Stimulated activated CD8-positive, alpha-beta memory T cell treated with anti-CD3 and anti-CD28 coated beads, Interleukin-2, amount 100 ng/mL, for 48 hours (primary cell): ENCODE measurements around the gene USP14.

ENCODE experiments used
- DNase-seq, 2 donors: peaks; one replicate each; pipeline ENCODE4 v3.0.0-alpha.2; 2020; ENCODE audit warnings: low read depth in 2 of 2

The USP14 gene

DNA sequence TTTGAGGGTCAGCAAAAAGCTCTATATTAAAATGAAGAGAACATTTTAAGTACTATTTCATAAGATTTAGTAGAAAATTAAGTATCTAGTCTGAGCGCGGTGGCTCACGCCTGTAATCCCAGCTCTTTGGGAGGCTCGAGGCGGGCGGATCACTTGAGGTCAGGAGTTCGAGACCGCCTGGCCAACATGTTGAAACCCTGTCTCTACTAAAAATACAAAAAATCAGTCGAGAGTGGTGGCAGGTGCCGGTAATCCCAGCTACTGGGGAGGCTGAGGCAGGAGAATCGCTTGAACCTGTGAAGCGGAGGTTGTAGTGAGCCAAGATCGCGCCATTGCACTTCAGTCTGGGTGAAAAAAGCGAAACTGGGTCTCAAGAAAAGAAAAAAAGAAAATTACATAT lies 1.6 kb downstream of the USP14 start:
- no peak for DNase-seq

DNA sequence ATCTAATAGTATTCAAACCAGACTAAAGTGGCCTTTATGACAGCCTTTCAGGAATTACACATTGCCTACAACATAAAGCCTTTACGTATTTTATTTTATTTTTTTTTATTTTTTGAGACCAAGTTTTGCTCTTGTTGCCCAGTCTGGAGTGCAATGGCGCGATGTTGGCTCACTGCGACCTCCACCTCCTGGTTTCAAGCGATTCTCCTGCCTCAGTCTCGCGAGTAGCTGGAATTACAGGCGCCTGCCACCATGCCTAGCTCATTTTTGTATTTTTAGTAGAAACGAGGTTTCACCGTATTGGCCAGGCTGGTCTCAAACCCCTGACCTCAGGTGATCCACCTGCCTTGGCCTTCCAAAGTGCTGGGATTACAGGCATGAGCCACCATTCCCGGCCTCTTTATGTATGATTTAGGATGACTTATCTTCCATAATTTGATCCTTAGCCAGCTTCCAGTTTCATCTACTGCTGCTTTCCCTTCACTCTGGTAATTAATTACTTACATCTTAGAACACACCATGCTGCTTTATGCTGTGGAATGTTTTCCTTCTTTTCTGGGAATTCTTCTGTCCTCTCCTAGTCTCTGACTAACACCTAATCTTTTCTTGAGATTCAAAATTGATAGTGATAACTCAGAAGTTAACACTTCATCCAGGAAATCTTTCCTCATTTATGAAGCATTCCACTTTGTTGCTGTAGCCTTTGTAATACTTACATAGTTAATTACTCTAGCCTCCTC lies 2.6 kb downstream of the USP14 start:
- no peak for DNase-seq

DNA sequence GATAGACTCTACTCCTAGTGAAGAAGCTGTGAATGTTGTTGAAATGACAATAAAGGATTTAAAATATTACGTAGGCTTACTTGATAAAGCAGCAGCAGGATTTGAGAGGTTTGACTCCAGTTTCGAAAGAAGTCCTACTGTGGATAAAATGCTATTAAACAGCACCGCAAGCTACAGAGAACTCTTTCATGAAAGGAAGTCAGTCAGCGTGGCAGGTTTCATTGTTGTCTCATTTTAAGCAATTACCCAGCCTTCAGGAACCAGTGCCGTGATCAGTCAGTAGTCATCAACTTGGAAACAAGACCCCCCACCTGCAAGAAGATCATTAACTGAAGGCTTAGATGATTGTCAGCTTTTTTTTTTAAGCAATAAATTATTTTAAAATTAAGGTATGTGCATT lies 14.0 kb downstream of the USP14 start:
- no peak for DNase-seq

DNA sequence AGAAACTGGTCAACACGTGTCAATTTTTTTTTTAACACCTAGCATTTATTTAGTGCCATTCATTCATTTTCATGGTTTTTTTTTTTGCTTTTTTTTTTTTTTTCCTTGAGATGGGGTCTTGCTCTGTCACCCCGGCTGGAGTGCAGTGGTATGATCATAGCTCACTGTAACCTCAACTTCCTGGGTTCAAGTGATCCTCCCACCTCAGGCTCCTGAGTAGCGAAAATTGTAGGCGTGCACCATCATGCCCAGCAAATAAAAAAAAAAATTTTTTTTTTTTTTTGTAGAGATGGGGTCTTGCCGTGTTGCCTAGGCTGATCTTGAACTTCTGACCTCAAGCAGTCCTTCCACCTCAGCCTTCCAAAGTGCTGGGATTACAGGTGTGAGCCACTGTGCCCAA lies 21.1 kb downstream of the USP14 start:
- no peak for DNase-seq

DNA sequence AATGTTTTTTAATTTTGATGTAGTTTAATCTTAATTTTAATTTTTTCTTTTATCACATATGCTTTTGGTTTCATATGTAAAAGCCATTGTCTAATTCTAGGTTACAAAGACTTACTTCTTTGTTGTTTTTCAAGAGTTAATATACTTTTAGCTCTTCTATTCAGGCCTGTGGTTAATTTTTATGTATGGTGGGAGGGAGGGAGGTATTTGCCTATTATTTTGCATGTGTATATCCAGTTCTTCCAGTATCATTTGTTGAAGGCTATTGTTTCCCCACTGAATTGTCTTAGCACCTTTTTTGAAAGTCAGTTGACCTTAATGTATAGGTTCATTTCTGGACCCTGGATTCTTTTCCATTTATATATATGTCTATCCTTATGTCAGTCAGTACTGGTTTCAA lies 23.4 kb downstream of the USP14 start:
- DNase-seq, result no peak

DNA sequence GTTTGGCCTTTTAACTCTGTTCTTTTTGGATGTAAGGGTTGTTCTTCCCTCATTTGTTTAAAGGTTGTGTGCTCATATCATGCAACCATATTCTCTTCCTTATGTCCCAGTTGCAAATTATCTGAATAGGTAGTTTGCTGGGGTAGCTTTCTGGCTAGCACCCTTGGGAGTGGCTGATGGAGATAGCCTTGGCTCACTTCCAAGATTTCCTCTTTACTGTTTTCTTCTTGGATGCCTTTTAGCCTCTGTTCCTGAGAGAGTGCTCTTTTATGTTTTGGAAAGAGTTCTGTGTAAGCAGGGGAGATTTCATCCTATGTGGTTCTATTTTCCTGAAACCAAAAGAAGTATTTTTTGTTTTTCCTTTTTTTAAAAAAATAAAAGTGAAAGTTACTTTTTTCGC lies 25.4 kb downstream of the USP14 start:
- DNase-seq, result no peak

DNA sequence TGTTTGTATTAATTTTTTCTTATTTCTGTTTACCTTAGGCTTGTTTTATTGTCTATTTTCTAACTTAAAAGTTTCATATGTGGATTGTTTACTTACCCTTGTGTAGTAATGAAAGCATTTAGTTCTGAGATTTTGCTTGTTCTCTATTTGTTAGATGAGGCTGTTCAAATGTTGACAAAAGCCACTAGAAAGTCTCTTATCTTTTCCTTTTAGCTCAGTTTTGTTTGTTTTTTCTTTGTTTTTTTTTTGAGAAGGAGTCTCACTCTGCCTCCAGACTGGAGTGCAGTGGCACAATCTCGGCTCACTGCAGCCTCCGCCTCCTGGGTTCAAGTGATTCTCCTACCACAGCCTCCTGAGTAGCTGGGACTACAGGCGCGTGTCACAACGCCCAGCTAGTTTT lies 30.9 kb downstream of the USP14 start:
- no peak for DNase-seq

DNA sequence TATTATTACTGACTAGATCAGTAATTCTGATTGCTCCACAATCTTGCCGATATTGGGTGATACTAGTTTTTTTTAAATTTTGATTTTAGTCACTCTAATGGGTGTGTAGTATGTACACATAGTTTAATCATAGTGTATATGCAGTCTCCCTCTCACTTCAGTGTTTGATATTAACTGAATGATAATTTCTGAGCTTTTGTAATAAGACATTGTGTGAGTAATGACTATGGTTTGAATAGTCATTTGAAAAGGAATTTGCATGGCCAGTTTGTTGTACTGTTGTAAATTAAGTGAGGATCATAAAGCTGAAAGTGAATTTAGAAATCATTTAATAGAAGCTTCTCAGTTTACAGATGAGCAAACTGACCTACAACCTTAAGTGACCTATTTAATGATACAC lies 33.4 kb downstream of the USP14 start:
- no peak for DNase-seq

DNA sequence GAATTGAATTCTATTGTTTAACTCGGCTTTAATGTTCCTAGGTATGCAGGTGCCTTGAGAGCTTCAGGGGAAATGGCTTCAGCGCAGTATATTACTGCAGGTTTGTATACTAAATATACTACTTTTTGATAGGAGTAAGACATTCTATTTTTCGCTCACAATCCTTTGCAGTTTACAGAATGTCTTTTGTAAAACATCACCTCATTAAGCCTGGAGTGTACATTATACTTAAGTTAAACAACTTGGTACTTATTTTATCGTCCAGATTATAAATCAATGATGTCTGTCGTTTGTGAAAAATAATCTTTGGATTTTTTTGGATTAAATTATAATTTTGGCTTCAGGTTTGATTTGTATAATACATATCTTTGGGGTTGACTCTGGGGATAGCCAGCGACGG lies 34.4 kb downstream of the USP14 start:
- no peak for DNase-seq

DNA sequence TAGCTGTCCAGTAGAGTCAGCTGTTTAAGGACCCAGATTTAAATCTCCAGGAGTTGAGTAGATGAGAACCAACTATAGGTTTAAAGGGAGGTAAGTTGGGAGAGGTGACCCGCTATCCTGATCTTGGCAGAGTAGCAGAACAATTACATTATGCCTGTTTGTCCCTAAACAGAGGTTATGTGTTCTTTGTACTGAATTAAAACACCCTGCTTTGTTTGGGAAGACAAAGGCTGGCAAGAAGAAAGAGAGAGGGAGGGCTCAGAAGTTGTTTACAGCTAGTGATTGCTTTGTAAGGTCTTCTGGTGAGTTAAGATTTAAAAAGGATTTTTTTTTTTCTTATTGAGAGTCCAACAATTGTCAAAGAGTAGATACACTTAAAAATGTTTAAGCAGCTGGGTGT lies 37.3 kb downstream of the USP14 start:
- no peak for DNase-seq

DNA sequence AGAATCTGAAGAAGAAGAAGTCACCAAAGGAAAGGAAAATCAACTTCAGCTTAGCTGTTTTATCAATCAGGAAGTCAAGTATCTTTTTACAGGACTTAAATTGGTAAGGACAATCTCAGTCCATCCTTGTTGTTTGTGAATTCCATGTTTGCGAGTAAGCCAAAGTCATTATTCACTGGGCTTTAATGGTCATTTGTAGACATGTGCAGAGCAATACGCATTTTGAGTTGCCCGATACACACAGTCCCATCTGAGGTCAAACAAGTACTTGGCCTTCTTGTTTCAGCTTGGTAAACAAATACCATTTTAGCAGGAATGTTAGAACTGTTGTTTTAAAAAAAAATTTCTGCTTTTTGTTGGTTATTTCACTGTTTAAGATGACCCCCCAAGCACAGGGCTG lies 40.9 kb downstream of the USP14 start:
- DNase-seq, result no peak

DNA sequence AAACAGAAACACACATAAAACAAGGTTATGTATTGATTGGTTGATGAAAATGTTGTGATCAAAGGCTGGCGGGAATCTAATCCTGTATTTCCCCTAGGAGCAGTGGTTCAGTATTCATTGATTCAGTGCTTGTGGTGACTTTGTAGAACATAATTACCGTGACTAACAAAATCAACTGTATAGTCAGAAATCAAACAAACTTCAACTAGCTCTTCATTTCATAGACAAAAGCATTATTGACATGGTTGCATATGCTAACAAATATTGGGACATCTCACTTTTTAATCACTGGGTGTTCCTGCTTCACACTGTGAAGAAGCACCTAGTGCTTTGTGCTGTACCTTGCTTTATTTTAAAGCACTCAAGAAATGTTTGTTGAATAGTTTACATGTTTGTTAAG lies 41.4 kb downstream of the USP14 start:
- DNase-seq, result no peak

DNA sequence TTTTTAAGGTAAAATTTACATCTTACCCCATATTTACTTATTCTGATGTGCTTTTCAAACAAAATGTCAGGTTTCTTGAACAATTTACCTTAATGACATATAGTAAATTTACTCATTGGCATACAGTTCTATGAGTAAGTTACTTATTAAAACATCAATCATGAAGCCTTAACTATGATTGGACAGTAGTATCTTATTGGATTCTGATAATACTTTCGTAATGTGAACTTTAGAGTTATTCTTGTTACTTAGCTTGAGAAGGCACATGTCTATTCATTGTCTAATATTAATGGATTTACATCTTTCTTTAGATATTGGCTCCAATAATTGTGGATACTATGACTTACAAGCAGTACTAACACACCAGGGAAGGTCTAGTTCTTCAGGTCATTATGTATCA lies 51.7 kb downstream of the USP14 start:
- no peak for DNase-seq

DNA sequence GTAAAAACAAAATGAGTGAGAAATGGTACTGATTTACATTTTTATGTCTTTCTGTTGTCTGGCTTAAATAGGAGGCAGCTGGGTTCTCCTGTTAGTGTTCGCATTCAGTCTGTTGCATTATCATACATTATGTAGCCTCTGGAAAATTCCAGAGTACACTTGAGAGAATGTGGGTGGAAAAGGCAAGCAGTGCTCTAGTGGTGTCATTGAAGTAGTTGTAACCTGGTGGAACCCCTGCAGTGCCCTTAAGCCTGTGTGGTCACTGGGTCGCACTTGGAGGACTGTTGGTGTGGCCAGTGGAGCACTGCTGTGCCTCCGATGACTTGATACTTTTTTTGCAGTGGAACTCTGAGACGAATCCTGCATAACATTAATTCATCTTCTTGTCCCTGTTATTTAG lies 52.4 kb downstream of the USP14 start:
- no peak for DNase-seq

DNA sequence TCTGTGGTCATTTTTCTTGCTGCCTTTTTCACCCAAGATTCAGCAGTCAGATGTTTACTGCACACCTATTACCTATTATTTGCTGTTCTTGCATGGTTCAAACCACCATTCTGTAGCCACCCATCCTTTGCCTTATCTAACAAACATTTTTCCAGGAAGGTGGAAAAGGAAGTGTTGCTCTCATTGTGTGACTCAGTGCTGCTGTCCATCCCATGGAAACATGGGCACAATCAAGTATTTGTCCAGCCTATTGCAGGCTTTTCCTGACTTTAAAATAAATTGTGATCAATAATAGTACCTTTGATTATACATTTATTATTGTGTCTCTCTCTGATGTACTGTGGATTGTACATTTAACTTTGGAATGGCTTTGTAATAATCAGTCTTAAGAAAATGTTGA lies 53.2 kb downstream of the USP14 start:
- DNase-seq, result no peak

DNA sequence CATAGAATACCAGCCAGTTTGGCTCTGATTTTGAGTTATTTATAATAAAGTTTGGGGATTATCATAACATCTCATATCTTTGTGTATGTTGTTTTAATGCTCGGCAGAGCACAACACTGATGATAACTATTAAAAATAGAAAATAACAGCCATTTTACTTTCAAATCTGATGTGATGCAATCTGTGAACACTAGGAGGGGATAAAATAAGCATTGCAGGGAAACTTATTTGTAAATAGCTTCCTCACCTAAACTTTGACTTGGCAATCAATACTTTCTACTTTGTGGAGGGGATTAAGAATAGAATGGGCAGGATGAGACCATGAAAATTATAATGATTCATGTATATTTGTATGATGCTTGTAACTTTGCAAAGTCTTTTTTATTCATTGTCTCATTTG lies 54.4 kb downstream of the USP14 start:
- DNase-seq, result no peak

DNA sequence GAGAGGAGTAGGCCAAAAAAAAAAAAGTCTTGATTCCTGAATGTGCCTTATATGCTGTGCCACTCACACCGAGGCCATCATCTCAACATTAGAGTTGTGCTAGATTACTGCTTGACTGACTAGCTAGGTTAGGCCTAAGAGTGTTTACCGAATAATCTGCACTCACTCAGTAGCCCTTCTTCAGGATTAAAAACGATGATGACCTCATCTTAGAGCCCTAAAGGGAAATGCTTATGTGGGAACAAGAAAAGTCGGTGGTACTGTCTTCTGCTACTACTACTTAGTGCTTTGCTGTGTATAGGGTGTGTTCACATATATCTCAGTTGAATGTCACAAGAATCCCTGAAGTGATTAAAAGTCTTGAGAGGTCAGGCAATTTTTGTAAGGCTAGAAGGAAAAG lies 55.1 kb downstream of the USP14 start:
- DNase-seq, result no peak

DNA sequence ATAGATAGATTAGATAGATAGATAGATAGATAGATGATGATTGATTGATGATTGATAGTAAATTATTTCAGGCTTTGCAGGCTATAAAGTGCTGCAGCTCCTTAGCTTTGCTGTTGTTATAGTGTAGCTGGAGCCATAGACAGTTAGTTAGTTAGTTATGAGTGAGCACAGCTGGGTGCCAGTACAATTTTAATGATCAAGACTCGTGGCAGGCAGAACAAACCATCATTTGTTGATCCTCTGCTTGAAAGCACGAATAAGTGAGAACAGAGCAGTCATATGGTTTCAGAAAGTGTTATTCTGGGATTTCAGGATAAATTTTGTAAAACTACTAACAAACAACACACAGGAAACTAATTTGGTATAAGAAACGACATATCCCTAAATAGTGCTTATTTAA lies 55.6 kb downstream of the USP14 start:
- DNase-seq, result no peak

DNA sequence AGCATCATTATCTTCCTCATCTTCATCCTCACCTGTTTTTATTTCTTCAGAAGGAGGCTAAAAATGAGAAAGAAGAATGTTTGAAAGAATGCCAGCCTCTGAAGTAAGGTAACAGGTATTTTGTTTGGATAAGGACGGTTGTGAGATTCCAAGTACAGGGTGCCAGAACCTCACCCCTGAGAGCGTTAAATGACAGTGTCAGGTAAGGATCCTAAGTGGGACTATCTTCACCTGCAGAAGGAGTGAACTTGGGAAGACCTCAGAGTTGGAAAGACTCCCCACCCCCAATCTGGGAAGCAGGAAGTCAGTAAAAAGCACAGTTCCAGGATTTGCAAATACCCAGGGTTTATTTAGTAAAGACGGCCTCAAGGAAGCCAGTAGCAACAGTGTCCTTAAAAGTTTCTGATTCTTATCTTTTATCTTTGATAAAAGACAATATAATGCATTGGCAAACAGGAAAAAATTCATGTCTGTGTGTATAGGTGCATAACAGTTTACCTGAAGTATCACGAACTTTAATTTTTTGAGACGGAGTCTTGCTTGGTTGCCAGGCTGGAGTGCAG lies 57.2 kb downstream of the USP14 start:
- no peak for DNase-seq

DNA sequence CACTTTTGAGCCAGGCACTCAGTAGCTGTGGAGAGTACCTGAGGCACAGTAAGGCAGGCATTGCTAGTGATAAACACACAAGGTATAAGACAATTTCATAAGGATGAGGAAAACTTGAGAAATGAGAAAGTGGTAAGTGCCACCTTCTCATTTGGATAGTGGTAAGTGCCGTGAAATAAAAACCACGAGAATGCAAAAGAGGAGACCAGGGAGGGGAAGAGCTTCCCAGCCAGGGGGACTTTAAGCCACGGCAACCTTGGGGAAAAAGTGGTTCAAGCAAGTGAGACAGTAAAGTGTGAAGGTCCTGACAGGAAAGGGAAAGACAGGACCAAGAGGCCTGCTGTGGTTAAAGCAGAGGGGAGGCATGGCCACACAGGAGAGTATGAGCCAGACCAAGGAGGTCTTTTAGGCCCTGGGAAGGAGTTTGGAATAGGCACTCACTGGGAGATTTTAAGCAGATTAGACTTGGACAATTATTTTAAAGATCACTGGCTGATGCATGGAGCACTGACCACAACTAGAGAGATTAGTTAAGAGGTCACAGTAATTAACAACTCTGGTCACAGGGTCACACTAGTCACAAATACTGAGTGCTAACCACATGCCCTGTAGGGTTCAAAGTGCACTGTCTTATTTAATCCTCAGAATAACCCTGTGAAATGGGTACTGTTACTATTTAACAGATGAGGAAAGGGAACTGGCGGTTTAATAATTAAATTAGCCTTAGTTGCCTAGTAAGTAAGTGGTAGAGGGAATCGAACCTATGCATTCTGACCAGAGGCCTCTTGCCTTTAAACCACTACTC lies 59.4 kb downstream of the USP14 start:
- DNase-seq, result no peak

DNA sequence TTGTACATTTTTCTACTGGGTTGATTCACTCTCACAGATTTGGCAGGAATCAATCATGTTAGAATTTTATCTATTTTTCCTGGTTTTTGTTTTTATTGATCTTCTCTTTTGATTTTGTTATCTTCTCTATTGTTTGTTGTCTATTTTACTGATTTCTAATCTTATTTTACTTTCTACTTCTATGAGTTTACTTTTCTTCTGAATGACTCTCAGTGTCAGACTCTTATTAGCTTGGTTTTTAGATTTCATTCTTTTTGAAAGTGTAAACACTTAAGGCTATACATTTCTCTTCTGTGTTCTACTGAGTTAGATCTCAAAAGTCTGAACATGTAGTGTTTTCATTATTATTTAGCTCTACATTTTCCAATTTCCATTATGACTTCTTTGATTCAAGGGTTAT lies 62.4 kb downstream of the USP14 start:
- DNase-seq, result no peak

DNA sequence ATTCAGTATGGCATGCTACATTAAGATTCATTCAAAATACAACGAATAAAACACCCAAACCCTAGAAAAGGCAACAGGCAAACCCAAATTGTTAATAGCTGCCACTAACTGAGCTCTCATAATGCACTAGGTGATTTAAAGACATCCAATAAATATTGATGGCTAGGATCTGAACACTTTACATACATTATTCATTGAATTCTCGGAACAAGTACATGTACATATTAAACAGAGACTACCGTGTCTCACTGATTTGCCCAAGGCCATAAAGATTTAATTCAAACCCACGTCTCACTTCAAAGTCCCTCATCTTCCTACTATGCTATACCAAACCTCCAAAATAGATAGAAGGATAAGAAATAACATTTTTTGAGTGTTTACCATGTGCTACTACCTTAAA lies 67.4 kb downstream of the USP14 start:
- DNase-seq, result no peak

DNA sequence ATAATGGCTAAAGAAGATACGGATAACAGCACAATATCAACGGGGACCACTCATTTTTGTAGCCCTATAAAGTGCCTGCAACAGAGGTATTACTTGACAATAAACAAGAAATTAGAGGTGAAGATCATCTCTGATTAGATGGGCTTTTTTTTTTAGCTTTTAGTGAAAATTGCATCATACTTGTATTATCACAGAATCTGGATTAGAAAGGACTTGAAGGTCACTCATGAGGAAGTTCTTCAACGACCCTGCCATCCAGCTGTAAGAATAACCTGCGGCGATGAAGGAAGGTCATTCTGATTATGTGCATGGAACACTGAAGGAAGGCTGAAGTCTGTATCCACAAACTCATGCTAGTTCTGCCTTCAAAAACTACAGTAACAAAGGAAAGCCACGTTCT lies 69.0 kb downstream of the USP14 start:
- DNase-seq, result no peak
